ENCODE measurements around the gene SPSB3.

SPSB3 gene

GRCh38 chr16:1788708-1789100, 6.3 kb upstream of the SPSB3 start:
- DNase-seq (ENCODE audit: low spot score) = no peak

GRCh38 chr16:1788095-1788707, 5.8 kb upstream of the SPSB3 start:
- no peak for DNase-seq (ENCODE audit: low spot score)

- DNase-seq (ENCODE audit: low spot score) = no peak
Measured at GRCh38 chr16:1787322-1788094, 5.1 kb upstream of the SPSB3 start.

GRCh38 chr16:1787056-1787321, 4.6 kb upstream of the SPSB3 start:
- no peak for DNase-seq (ENCODE audit: low spot score)

GRCh38 chr16:1786242-1787055, 4.1 kb upstream of the SPSB3 start:
- no peak for DNase-seq (ENCODE audit: low spot score)

GRCh38 chr16:1785846-1786170, 3.4 kb upstream of the SPSB3 start:
- DNase-seq (ENCODE audit: low spot score) = no peak

GRCh38 chr16:1784977-1785845, 2.8 kb upstream of the SPSB3 start:
- no peak for DNase-seq (ENCODE audit: low spot score)

GRCh38 chr16:1781758-1782407, 488 bp downstream of the SPSB3 start:
- no peak for DNase-seq (ENCODE audit: low spot score)

GRCh38 chr16:1781254-1781653, 1.1 kb downstream of the SPSB3 start:
- DNase-seq (ENCODE audit: low spot score) = no peak

GRCh38 chr16:1780677-1781072, 1.7 kb downstream of the SPSB3 start:
- DNase-seq (ENCODE audit: low spot score) = no peak

- DNase-seq (ENCODE audit: low spot score) = no peak
Measured at GRCh38 chr16:1779741-1780676, 2.4 kb downstream of the SPSB3 start.

- no peak for DNase-seq (ENCODE audit: low spot score)
Measured at GRCh38 chr16:1779234-1779701, 3.1 kb downstream of the SPSB3 start.

GRCh38 chr16:1778200-1779179, 3.9 kb downstream of the SPSB3 start:
- DNase-seq (ENCODE audit: low spot score) = no peak

GRCh38 chr16:1777375-1778199, 4.8 kb downstream of the SPSB3 start:
- no peak for DNase-seq (ENCODE audit: low spot score)

GRCh38 chr16:1776991-1777374, 5.4 kb downstream of the SPSB3 start:
- no peak for DNase-seq (ENCODE audit: low spot score)

- no peak for DNase-seq (ENCODE audit: low spot score)
Measured at GRCh38 chr16:1776672-1776955, 5.8 kb downstream of the SPSB3 start.

GRCh38 chr16:1775846-1776671, 6.3 kb downstream of the SPSB3 start:
- no peak for DNase-seq (ENCODE audit: low spot score)

Data from Ammon's horn (tissue), 1 donor.